RWPE1 (cell line): Measurements from ENCODE around the gene RPS3.
A peak's percentile ranks its signal among the peaks of the same experiment; 100 is the strongest.

Source experiments
- CTCF ChIA-PET: fragments of 350-600 bp; sonication (Branson Sonifier 250); formaldehyde crosslinking; extraction: SDS; loops from one replicate; lab custom pipeline; 2021; lab: Yijun Ruan, JAX
- POLR2A ChIA-PET: fragments of 400-600 bp; formaldehyde crosslinking; extraction: SDS; loops from one replicate; lab custom pipeline; 2020; ENCODE audit warnings: antibody characterized with exemption; ENCODE audit not compliant: low non-redundant PET; lab: Yijun Ruan, JAX
- DNase-seq: peaks from one replicate; pipeline ENCODE4 v3.0.0; 2012; ENCODE audit warnings: low spot score
- H3K27ac ChIP-seq: fragments of 450-650 bp; 2 replicates; pipeline ENCODE4 v1.5.1; 2017
- TF ChIP-seq, protein P1 (sequence below): fragments of 450-650 bp; conservative IDR thresholded peaks from 2 replicates; pipeline ENCODE4 v1.5.1; 2017; ENCODE audit warnings: low read depth, mild to moderate bottlenecking

RPS3 gene

DNA sequence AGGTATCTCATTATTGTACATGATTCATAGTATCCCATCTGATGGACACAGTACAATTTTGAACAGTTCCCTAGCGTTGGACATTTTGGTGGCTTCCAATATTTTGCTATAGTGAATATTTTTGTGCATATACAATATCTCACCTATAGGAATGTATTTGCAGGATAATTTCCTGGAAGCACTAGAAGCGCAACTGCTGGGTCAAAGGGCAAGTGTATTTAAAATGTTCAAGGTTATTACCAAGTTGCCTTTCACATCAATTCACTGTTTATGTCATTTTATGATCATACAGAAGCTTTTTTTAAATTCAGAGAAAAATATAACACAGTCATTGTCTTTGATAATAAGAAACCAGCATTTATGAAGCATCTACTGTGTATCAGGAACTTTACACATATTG lies 19.1 kb upstream of the RPS3 start:
- no peak overlapping the region for H3K27ac ChIP-seq
- ChIA-PET CTCF (interaction anchor here (1.1 to 1.2 kb wide), 2 partner anchors 100 to 109 kb away, joined by 3 to 6 read pairs; no protein-coding TSS in a partner anchor), POLR2A (no interaction called here)
- no peak for DNase-seq
- TF ChIP-seq, protein P1, sequence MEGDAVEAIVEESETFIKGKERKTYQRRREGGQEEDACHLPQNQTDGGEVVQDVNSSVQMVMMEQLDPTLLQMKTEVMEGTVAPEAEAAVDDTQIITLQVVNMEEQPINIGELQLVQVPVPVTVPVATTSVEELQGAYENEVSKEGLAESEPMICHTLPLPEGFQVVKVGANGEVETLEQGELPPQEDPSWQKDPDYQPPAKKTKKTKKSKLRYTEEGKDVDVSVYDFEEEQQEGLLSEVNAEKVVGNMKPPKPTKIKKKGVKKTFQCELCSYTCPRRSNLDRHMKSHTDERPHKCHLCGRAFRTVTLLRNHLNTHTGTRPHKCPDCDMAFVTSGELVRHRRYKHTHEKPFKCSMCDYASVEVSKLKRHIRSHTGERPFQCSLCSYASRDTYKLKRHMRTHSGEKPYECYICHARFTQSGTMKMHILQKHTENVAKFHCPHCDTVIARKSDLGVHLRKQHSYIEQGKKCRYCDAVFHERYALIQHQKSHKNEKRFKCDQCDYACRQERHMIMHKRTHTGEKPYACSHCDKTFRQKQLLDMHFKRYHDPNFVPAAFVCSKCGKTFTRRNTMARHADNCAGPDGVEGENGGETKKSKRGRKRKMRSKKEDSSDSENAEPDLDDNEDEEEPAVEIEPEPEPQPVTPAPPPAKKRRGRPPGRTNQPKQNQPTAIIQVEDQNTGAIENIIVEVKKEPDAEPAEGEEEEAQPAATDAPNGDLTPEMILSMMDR, result no peak

DNA sequence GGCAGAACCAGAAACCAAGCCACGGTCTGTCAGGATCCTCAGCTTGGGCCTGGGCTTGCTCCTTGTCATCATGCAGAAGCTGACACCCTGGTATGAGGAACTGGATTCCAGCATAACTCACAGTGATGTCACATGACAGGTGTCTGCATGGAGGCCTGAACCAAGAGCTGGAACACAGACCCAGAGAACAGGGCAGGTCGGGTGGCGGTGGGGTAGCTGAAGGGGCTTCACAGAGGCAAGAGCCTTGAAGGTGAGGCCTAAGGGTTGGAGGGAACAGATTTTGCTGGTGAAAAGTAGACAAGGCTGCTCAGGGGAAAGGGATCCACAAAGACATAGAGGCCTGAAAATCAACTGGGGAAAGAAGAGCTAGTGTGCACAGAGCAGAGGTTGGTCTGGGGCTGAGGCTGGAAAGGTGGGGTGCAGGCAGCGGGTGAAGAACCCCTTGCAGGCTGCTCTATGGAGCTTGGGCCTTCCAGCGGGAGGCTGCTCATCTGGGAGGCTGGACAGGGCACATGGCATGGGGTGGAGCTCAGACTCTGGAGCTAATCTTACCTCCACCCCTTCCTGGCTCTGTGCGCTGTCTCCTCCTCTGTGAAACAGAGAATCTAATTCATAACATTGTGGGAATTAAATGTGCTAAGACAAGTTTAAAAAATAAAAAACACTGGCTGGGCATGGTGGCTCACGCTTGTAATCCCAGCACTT lies 18.4 kb upstream of the RPS3 start:
- POLR2A ChIA-PET, result no interaction called here

DNA sequence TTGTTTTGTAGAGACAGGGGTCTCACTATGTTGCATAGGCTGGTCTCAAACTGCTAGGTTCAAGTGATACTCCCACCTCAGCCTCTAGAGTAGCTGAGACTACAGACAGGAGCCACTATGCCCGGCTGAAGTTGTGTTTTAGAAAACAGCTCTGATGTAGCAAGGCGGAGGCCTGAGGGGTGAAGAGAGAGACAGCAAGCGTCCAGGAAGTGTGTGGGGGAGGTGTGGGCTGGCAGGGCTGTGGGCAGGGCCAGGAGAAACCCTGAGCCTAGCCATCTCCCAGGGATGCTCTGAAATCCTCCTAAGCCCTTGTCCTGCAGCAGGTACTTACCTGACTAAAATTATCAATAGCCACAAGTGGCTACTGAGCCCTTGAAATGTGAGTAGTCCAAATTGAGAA lies 16.1 kb upstream of the RPS3 start:
- POLR2A ChIA-PET, result no interaction called here
- H3K27ac ChIP-seq, result no peak overlapping the region
- CTCF ChIA-PET, result interaction anchor here (1.6 to 4.1 kb wide), 2 partner anchors 57 to 103 kb away, joined by 4 to 36 read pairs; no protein-coding TSS in a partner anchor
- TF ChIP-seq, protein P1, result no peak
- DNase-seq, result no peak

More for the DNA sequence above, 18.4 kb upstream of the RPS3 start:
- DNase-seq, result no peak
- CTCF ChIA-PET, result interaction anchor here (1.1 to 1.3 kb wide), 3 partner anchors 25 to 110 kb away, joined by 3 to 6 read pairs (median 3); no protein-coding TSS in a partner anchor
- H3K27ac ChIP-seq, result no peak overlapping the region
- TF ChIP-seq, protein P1, result no peak

DNA sequence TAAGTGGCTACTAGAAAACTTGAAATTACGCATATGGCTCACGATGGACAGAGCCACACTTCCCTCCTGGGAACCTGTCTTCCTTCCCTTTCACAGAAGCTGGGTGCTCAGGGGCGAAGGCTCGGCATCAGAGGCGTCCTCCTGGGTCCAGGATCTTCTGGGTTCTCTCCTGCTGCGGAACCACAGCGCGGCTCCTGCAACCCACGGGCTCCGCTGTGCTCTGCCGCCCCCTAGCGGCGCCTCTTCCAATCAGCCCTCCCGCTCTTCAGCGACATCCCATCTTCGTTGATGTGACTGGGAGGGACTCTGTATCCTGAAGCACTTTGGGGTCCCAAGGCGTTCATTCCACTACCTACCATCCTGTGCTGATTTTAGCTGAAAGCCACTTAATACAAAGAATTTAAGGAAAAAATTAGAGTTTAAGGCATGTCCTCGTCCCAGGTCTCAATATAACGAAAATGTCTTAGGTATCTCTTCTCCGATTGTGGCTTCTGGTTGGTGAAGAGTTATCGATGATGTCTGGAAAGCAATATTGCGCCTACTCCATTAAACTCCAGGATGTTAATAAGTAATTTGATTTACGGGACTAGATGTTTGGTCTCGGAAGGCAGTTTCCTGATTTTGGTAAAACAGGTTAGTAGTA lies 14.8 kb upstream of the RPS3 start:
- CTCF ChIA-PET, result interaction anchor here (0.5 to 4.1 kb wide), 16 partner anchors 10 to 132 kb away, joined by 3 to 36 read pairs (median 3); no protein-coding TSS in a partner anchor
- H3K27ac ChIP-seq, result no peak overlapping the region
- DNase-seq, result peak; percentile 79
- POLR2A ChIA-PET, result no interaction called here
- TF ChIP-seq, protein P1, result peak; percentile 97

DNA sequence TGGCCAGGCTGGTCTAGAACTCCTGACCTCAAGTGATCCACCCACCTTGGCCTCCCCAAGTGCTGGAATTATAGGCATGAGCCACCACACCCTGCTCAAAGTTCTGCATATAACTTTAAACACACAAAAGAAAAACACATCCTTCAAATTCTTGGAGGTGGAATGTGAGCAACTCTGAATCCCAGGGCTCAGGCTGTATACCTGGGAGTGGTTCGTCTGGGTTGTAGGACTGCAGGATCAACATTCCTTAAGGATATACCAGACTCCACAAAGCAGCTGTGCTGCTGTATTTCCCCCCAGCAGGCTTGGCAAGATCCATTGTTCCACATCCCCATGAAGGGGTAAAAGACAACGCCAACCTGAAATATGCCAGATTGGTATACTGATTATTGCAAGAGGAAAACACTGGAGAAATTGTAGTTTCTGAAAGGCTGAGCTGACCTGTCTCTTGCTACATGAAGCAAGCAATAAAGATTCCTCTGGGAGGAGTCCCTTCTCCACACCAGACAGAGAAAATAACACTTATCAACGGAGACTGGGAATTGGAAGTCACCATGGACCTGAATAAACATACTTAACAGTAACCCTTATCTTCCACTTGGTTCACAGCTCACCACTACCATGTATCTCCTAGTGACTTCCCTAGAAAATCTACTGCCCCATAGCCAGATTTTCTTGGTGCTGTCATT lies 12.2 kb upstream of the RPS3 start:
- peak; percentile 41 for DNase-seq
- TF ChIP-seq, protein P1, result no peak
- POLR2A ChIA-PET, result no interaction called here
- CTCF ChIA-PET, result interaction anchor here (0.6 to 3.1 kb wide), 5 partner anchors 20 to 821 kb away, joined by 4 to 16 read pairs (median 5); no protein-coding TSS in a partner anchor
- H3K27ac ChIP-seq, result no peak overlapping the region

DNA sequence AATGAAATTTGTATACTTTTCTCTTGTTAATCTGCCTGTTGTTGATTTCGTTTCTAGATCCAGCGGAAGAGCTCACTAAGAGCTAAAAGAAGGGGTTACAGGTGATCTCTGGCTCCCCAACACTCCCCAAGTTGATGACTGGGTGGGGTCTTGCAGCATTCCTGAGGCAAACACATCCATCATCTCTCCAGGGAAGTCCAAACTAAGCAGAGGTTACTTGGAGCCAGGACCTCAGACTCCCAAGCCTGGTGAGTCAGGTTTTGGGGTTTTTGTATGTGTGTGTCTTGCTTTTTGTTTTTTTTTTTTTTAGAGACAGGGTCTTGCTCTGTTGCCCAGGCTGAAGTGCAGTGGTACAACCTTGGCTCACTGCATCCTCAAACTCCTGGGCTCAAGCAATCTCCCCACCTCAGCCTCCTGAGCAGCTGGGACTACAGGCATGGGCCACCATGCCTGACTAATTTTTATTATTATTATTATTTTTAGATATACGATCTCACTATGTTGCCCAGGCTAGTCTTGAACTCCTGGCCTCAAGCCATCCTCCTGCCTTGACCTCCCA lies 11.5 kb upstream of the RPS3 start:
- ChIA-PET CTCF (interaction anchor here (0.5 to 3.1 kb wide), 12 partner anchors 27 to 1203 kb away, joined by 3 to 16 read pairs (median 4); partner anchors contain the start of gene GDPD5), POLR2A (no interaction called here)
- TF ChIP-seq, protein P1, result no peak
- no peak for DNase-seq
- H3K27ac ChIP-seq, result no peak overlapping the region
